Measurements from ENCODE around the gene FBXO40.

FBXO40 gene

GRCh38 chr3:121661376-121661775 is 68.2 kb downstream of the FBXO40 start:
- DNase-seq (ENCODE audit: low read depth in 3 of 3, low spot score in 1 of 3): no peak

GRCh38 chr3:121662742-121663141 is 69.6 kb downstream of the FBXO40 start:
- DNase-seq (ENCODE audit: low read depth in 3 of 3, low spot score in 1 of 3): no peak

- no peak for DNase-seq (ENCODE audit: low read depth in 3 of 3, low spot score in 1 of 3)
Measured at GRCh38 chr3:121663171-121663847, 70.1 kb downstream of the FBXO40 start.

- no peak for DNase-seq (ENCODE audit: low read depth in 3 of 3, low spot score in 1 of 3)
Measured at GRCh38 chr3:121665488-121665887, 72.3 kb downstream of the FBXO40 start.

- DNase-seq (ENCODE audit: low read depth in 3 of 3, low spot score in 1 of 3): no peak
Measured at GRCh38 chr3:121667333-121667732, 74.2 kb downstream of the FBXO40 start.

GRCh38 chr3:121670676-121671075 is 77.5 kb downstream of the FBXO40 start:
- DNase-seq (ENCODE audit: low read depth in 3 of 3, low spot score in 1 of 3): no peak

GRCh38 chr3:121677141-121677540 is 84.0 kb downstream of the FBXO40 start:
- no peak for DNase-seq (ENCODE audit: low read depth in 3 of 3, low spot score in 1 of 3)

Measured in stimulated activated CD4-positive, alpha-beta T cell treated with anti-CD3 and anti-CD28 coated beads, TNF-alpha, amount 100 ng/mL, for 1 hour (primary cell).